Measurements from ENCODE around the gene PTTG1. TPM values are rescaled to one million over a fixed set of nuclear protein-coding genes. Genes with fewer than 3 reads are reported as not detected.

The PTTG1 gene
- total and polyA plus RNA-seq, 8 donors, result 2.3 to 104 (median 23.9) TPM; not detected in 1

DNA sequence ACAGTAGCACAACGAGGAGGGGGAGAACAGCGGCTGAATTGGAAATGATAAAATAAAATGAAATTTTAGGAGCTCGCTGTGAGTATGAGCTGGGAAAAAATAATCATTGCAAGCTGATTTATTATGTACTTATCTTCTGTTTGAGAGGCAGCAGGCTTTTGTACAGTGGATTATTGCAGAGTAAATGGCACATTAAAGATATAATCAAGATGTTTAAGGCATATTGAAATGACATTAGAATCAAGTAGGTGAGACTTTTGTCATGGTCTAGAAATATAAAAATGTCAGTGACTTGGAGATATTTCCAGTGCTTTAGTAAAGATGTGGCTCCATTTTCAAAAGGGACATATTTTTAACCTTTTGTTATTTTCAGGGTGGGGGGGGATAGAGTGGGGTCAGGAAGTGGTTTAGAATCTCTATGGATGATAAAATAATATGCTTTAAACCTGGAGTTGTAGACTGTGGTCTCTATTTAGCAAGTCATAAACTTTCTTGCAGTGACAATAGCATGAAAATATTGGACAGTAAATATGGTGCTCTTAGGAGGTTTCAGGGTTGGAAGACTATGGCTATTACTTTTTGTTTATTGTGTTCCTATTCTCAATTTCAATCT, 46.8 kb downstream of the PTTG1 start:
- TF ChIP-seq, protein P1, sequence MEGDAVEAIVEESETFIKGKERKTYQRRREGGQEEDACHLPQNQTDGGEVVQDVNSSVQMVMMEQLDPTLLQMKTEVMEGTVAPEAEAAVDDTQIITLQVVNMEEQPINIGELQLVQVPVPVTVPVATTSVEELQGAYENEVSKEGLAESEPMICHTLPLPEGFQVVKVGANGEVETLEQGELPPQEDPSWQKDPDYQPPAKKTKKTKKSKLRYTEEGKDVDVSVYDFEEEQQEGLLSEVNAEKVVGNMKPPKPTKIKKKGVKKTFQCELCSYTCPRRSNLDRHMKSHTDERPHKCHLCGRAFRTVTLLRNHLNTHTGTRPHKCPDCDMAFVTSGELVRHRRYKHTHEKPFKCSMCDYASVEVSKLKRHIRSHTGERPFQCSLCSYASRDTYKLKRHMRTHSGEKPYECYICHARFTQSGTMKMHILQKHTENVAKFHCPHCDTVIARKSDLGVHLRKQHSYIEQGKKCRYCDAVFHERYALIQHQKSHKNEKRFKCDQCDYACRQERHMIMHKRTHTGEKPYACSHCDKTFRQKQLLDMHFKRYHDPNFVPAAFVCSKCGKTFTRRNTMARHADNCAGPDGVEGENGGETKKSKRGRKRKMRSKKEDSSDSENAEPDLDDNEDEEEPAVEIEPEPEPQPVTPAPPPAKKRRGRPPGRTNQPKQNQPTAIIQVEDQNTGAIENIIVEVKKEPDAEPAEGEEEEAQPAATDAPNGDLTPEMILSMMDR (IDR thresholded peaks at IDR 0.05), result no peak
- TF ChIP-seq POLR2A (IDR thresholded peaks at IDR 0.05), result no peak
- peaks cover 0 to 4% (median 0%) of the 10 kb centered on the region in 3 donors for H3K27me3 ChIP-seq
- 27 to 55% (median 30%) methylated on average over 3 of the region's 3 CpGs for WGBS, 5 donors
- H3K36me3 ChIP-seq, result no peaks in the 10 kb centered on the region
- H3K9me3 ChIP-seq, result no peaks in the 10 kb centered on the region
- peaks cover 22 to 64% (median 29%) of the 10 kb centered on the region in 4 donors for H3K4me1 ChIP-seq
- peak overlapping the region; percentile 18 to 50 (median 40) for H3K4me3 ChIP-seq
- H3K27ac ChIP-seq, result peak overlapping the region in 3 of 5 donors; percentile 20 to 79 (median 75)
- intact Hi-C loops (cut with DNase I; ENCODE audit: low total_unique reads), result no loop called here
- no peak for DNase-seq

DNA sequence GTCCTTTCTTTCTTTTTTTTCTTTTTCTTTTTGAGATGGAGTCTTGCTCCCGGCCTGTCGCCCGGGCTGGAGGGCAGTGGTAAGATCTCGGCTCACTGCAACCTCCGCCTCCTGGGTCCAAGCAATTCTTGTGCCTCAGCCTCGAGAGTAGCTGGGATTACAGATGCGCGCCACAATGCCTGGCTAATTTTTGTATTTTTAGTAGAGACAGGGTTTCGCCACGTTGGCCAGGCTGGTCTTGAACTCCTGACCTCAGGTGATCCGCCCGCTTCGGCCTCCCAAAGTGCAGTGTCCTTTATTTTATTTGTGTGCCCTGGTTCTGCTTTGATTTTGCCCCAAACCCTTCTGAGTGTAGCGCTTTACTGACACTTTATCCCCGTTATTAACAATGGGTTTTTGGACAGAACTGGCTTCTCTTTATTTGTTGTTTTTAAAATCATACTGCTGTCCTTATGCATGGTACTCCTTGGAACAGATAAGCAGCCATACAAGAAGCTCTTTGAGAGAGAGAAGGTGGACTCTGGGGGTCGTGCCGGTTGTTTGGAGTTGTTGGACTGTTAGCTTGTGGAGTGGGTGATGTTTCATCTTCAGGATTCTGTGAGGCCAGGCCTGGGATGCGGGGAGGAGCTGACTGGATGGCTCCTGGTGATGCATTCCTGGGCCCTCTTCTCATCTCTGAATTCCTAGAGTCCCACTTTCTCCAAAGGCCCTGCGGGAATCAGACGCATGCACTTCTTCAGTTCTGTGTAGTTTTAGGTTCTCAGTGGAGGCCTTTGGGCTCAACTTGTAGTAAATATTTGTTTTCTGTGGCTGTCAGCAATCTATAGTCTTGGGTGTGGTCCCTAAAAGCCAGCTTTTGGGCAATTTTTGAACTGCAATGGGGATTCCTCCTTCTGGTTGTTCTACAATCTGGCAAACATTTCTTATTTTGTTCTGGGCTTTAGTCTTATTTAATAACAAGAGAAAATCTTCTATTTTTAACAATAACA, 47.8 kb downstream of the PTTG1 start:
- H3K36me3 ChIP-seq, result no peaks in the 10 kb centered on the region
- no peak for DNase-seq
- TF ChIP-seq POLR2AphosphoS5 (IDR thresholded peaks at IDR 0.05) (no peak), POLR2A (IDR thresholded peaks at IDR 0.05) (no peak), EP300 (IDR thresholded peaks at IDR 0.05) (no peak)
- TF ChIP-seq, protein P1 (IDR thresholded peaks at IDR 0.05), result no peak
- no peak overlapping the region for H3K27ac ChIP-seq
- intact Hi-C loops (cut with DNase I; ENCODE audit: low total_unique reads), result no loop called here
- H3K4me3 ChIP-seq, result peak overlapping the region in 2 of 4 donors; percentile 25 to 50
- WGBS, 5 donors, result 83 to 93% (median 87%) methylated on average over 20 of the region's 20 CpGs
- peaks cover 0 to 4% (median 0%) of the 10 kb centered on the region in 3 donors for H3K27me3 ChIP-seq
- peaks cover 22 to 64% (median 29%) of the 10 kb centered on the region in 4 donors for H3K4me1 ChIP-seq
- no peaks in the 10 kb centered on the region for H3K9me3 ChIP-seq

DNA sequence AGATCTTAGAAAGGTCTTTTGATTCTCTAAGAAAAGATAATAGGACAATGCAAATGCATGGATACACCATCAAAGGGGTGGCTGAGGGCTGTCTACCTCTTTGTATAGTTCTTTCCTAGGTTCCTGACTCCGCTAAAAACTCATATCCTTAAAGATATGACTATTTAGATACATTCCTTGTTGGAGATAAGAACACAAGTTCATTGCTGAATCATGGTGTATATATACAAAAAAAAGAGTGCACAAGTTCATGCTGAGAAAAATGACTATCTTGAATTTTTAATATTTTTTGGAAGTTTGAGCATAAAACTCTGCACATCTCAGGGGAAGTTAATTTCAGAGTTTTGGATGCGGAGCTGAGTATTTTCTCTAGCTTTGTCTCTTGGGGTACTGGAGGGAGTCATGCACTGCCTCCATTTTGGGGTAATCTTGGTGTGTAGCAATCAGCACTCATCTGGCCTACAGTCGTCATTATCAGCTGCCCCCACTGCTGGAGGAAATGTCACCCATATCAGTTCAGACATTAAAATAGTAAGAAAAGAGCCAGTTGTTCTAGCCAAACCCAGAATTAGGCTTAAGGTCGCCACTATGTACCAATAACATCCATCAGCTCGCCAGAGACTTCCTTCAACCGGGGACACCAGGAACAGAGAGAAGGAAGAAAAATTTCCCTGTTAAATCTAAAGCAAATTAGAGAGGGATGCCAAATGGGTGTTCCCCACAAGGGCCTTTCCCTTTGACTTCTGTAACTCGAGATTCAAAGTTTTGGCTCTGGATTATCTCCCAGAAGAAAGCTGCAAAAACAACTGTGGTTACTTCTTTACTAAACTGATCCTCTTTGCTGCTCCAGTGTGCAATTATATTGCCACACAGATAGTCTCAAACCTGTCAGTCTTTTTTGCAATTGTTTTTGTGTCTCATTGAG, 49.0 kb downstream of the PTTG1 start:
- WGBS, 5 donors, result 14 to 24% (median 19%) methylated on average over 7 of the region's 7 CpGs
- TF ChIP-seq EP300 (IDR thresholded peaks at IDR 0.05) (no peak), POLR2A (IDR thresholded peaks at IDR 0.05) (no peak), POLR2AphosphoS5 (IDR thresholded peaks at IDR 0.05) (peak in 2 of 3 donors; percentile 9 to 57)
- TF ChIP-seq, protein P1 (IDR thresholded peaks at IDR 0.05), result no peak
- peak overlapping the region in 1 of 4 donors; percentile 50 for H3K4me3 ChIP-seq
- H3K4me1 ChIP-seq, result peaks cover 22 to 64% (median 29%) of the 10 kb centered on the region in 4 donors
- H3K27ac ChIP-seq, result peak overlapping the region in 2 of 5 donors; percentile 52 to 61
- H3K36me3 ChIP-seq, result no peaks in the 10 kb centered on the region
- DNase-seq, result peak; percentile 27 to 57
- no peaks in the 10 kb centered on the region for H3K9me3 ChIP-seq
- H3K27me3 ChIP-seq, result peaks cover 0 to 4% (median 0%) of the 10 kb centered on the region in 3 donors
- intact Hi-C loops (cut with DNase I; ENCODE audit: low total_unique reads), result no loop called here
